Endothelial cell of umbilical vein (primary cell): ENCODE data around the gene SERPINB5.

ENCODE experiments used
- CTCF ChIP-seq, 2 donors: IDR thresholded peaks; 1 replicate in 1 of 2; 2 replicates in 1 of 2; pipeline ENCODE4 v1.5.1; 2011; ENCODE audit warnings: low read length in 2 of 2, mild to moderate bottlenecking in 2 of 2, moderate library complexity in 2 of 2, control low read depth in 1 of 2, inconsistent platforms in 1 of 2, low read depth in 1 of 2; ENCODE audit not compliant: insufficient read depth in 1 of 2; ENCODE audit errors: extremely low read depth in 1 of 2
- EZH2 ChIP-seq: IDR thresholded peaks from 2 replicates; pipeline ENCODE4 v1.6.1; 2012; ENCODE audit warnings: borderline replicate concordance, low read depth, mild to moderate bottlenecking, moderate library complexity, low read length, inconsistent platforms; ENCODE audit not compliant: severe bottlenecking
- JUN ChIP-seq: IDR thresholded peaks from 2 replicates; pipeline ENCODE4 v1.6.1; 2011; ENCODE audit warnings: borderline replicate concordance, low read depth; ENCODE audit not compliant: insufficient read length, insufficient read depth
- POLR2A ChIP-seq: IDR thresholded peaks from 2 replicates; pipeline ENCODE4 v1.6.1; 2012; ENCODE audit warnings: low read depth, mild to moderate bottlenecking, control low read depth, low read length
- POLR2AphosphoS5 ChIP-seq: IDR thresholded peaks from 2 replicates; pipeline ENCODE4 v1.6.1; 2012; ENCODE audit warnings: low read depth, mild to moderate bottlenecking, control low read depth, low read length, moderate library complexity; ENCODE audit not compliant: insufficient read depth

- TF ChIP-seq POLR2AphosphoS5 (no peak), CTCF (IDR thresholded peaks at IDR 0.05; ENCODE audit: extremely low read depth in 1 of 2, insufficient read depth in 1 of 2, low read depth in 1 of 2, low read length in 2 of 2) (no peak), POLR2A (no peak), EZH2 (no peak), JUN (no peak)
Measured at GRCh38 chr18:63550068-63550467, 73.3 kb downstream of the SERPINB5 start.
